Gastroesophageal sphincter (tissue), 3 donors: ENCODE results near the gene EDN1.

Experiments used
- CTCF ChIP-seq, 4 experiments: fragments of 200-600 bp in 2 of 4; fragments of 450-650 bp in 2 of 4; sonication (generic) in 1 of 4; IDR thresholded peaks; one replicate each; pipeline ENCODE4 v1.5.1; 2017 to 2019; ENCODE audit warnings: antibody characterized with exemption in 4 of 4, mild to moderate bottlenecking in 2 of 4, moderate library complexity in 2 of 4
- POLR2AphosphoS5 ChIP-seq: sonication (generic); formaldehyde crosslinking; IDR thresholded peaks from one replicate; pipeline ENCODE4 v1.6.1; 2017; ENCODE audit warnings: antibody characterized with exemption

GRCh38 chr6:12266571-12266970, 23.6 kb upstream of the EDN1 start:
- TF ChIP-seq POLR2AphosphoS5 (no peak), CTCF (IDR thresholded peaks at IDR 0.05) (no peak)
